Measurements from ENCODE around the gene NXNL1. TPM values are rescaled to one million over a fixed set of nuclear protein-coding genes. Genes with fewer than 3 reads are reported as not detected.

NXNL1 gene
- total RNA-seq, 1 experiment from 2014 or later: not detected

DNA sequence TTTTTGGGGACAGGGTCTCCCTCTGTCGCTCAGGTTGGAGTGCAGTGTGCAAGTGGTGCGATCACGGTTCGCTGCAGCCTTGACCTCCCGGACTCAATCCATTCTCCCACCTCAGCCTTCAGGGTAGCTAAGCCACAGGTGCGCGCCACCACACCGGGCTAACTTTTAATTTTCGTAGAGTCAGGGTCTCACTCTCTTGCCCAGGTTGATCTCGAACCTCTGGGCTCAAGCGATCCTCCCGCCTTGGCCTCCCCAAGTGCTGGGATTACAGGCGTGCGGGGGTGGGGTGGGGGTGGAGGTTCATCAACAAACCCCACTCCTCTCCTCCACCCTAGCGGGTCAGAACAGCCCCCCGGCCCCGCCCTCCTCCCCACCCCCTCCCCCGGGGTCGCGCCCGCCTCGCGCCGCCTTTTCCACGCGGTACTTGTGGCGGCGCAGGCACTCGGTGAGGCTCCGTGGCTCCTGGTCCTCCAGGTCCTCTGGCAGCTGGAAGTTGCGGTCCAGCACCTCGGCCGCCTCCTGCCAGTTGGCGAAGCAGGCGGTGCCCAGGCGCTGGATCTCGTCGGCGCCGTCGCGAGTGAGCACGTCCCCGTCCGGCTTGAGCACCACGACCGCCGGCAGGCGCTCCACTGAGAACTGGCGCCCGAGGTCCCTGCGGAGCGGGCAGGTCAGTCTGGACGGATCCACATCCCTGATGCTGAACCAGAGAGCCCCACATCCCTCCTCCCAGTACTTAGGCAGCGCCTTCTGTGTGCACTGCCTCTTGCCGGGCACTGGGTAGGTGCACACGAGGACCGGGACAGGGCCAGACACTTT lies 5.2 kb downstream of the NXNL1 start:
- no peak for DNase-seq (ENCODE audit: low spot score)

DNA sequence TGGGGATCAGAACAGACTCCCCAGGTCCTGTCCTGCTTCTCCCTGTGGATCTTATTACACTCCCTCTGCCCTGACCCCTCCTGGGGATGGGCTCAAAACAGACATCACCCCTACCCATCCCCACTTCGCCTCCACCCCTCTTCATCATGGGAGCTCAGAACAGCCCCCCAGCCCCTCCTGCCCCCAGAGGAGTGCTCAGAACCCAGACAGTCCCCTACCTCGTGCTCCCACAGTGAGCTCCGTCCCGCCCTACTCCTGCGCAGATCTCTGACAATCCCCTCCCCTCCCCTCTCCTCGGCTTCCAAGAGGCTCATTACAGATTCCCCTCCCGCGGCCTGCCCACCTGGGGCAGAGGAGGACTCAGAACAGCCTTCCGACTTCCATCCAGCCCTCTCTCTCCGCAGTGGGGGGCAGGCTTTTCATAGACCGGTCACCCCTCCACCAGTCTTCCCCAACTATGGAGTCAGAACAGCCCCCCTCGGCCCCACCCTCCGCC lies 6.1 kb downstream of the NXNL1 start:
- no peak for DNase-seq (ENCODE audit: low spot score)

DNA sequence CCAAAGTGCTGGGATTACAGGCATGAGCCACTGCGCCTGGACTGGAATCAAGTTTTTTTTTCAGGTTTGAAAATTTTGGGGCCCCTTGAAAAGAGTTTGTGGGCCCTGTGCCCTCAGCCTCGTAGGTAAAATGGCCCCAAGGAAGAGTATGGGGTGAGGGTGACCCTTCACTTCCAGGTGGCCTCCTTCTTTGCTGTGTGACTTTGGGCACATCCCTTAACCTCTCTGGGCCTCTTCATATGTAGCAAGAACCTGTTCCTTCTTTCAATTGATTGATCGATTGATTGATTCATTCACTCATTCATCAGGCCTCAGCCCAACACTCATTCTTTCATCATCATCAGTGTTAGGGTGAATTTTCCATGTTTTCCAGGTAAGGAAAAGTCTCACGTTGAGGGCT lies 8.9 kb downstream of the NXNL1 start:
- DNase-seq (ENCODE audit: low spot score): no peak

- DNase-seq (ENCODE audit: low spot score): peak; percentile 28
Observed at GRCh38 chr19:17450264-17451075, 10.3 kb downstream of the NXNL1 start.

DNA sequence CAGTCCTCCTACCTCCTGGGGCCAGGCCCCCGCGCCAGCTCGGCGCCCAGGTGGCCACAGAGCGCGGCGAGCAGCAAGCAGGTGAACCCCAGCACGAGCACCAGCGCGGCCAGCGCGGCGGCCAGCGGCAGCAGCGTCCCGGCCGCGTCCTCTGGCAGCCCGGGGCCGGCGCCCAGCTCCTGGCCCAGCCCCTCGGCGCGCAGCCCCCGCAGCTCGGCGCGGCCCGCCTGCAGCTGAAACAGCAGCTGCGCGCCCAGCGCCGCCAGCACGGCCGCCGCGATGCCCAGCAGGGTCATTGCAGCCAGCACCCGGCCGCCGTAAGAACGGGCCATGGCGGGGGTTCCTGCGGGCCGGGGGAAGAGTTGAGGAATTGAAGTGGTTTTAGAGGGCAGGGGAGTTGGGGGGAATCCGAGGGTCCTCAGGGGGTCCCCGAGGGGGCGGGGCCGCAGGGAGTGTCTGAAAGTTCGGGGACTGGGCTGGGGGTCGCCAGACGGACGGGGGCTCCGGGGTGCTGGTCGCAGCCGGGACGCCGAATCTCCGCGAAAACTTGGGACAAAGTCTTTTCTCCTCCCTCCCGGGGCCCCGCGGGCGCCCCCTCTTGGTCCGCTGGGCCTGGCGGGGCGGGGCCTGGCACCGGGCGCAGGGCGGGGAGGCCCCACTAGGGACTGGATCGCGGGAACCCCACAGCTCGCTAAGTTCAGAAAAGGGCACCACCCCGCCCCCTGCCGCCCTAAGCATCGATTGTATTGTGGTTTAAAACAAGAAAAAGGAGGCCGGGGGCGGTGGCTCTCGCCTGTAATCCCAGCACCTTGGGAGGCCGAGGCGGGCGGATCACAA lies 12.4 kb downstream of the NXNL1 start, which contains the start of gene TMEM221:
TSS of gene TMEM221 (minus strand) at position 538 of the 837 bp plus-strand sequence. CDS start at position 332, 206 bp downstream.
- no peak for DNase-seq (ENCODE audit: low spot score)

- no peak for DNase-seq (ENCODE audit: low spot score)
Observed at GRCh38 chr19:17447704-17448130, 13.0 kb downstream of the NXNL1 start.

- DNase-seq (ENCODE audit: low spot score): no peak
Observed at GRCh38 chr19:17445526-17446165, 15.1 kb downstream of the NXNL1 start.

DNA sequence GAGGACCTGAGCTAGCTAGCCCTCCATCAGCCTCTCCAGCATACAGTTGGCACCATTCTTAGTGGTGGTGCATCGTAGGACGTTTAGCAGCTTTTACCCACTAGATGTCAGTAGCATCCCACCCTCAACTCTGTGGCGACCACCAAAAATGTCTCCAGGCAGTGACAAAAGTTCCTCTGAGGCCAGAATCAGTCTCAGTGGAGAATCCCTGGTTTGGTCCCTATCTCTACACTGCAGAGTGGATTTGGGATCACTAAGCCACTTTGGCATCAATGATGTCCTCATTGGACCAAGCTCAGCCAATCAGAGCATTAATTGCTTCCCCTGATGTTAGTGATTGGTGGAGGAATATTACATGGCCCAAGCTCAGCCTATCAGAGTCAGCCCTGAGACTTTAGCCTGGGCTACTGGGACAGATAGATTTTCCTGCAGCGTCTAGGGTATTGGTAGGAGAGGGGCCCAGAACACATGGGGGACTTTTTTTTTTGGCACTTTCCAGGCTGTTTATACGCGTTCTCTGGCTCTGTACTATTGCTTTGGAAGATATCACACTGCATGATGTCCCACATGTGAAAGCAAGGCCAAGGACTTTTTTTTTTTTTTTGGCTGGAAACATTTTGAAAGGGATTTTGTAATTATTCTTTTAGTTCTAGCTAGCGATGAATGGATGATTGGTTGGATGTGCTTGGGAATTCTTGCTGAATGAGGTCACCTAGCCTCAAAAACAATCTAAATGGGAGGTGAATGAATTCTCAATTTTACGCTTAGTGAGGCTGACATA lies 19.3 kb downstream of the NXNL1 start:
- no peak for DNase-seq (ENCODE audit: low spot score)

DNA sequence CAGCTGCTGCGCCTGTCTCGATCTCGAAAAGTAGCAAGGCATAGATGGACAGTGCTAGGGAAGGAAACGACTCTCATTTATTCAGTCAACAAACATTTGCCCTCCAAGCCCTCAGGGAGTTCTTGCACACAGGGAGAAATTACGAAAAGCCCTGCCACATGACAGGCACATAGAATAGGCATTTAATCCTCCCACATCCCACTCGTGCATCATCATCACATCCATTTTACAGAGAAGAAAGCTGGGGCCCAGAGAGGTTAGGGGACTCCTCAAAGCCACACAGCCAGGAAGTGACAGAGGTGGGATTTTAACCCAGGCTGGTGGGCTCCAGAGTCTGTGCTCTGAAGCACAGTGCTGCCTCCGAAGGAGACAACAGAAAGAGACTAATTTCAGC lies 23.9 kb downstream of the NXNL1 start:
- no peak for DNase-seq (ENCODE audit: low spot score)

DNA sequence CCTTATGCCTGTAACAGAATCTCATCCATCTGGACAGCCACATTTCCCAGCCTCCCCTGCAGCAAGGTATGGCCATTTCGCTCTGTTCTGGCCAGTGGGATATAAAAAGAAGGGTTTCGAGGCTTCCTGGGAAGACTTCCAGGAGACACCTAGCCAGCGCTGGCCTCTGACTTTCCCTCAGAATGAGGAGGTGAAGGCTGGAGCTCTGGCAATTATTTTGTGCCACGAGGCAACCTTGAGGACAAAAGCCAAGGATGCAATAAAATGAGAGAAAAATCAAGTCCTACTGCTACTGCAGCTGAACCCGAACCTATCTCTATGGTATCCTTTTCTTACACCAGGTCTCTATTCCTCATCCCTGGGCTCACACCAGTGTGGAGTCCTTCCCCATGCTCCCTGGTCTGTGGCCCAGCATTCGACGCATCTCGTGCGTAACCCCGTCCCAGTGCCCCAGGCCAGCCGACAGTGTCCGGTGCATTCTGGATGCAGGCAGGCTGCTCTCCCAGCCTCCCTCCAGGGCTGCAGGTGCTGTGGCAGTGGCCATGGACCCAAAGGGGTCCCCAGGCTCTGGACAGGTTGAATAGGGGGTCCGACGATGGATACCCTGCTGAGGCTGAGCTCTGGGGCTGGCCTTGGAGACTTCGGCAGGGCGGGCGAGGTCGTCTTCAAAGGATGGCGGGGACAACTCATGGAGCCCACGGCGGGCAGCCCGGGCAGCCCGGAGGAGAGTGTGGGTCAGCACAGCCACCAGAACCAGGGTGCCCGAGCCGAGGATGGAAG lies 24.4 kb downstream of the NXNL1 start:
- no peak for DNase-seq (ENCODE audit: low spot score)

GRCh38 chr19:17435218-17435617 lies 25.5 kb downstream of the NXNL1 start:
- DNase-seq (ENCODE audit: low spot score): no peak

DNA sequence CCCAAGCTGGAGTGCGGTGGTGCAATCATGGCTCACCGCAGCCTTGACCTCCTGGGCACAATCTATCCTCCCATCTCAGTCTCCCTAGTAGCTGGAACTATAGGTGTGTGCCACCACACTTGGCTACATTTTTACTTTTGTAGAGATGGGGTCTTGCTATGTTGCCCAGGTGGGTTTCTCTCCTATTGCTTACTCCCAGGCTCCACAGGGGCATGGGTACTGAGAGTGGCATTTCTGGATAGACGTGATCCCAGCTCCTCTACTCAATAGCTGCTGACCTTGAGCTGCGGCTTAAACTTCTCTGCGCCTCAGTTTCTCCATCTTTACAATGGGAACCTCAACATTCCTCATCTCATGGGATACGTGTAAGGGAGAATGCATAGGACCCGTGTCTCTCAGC lies 29.3 kb downstream of the NXNL1 start:
- no peak for DNase-seq (ENCODE audit: low spot score)

- DNase-seq (ENCODE audit: low spot score): no peak
Observed at GRCh38 chr19:17429641-17430113, 31.0 kb downstream of the NXNL1 start.

DNA sequence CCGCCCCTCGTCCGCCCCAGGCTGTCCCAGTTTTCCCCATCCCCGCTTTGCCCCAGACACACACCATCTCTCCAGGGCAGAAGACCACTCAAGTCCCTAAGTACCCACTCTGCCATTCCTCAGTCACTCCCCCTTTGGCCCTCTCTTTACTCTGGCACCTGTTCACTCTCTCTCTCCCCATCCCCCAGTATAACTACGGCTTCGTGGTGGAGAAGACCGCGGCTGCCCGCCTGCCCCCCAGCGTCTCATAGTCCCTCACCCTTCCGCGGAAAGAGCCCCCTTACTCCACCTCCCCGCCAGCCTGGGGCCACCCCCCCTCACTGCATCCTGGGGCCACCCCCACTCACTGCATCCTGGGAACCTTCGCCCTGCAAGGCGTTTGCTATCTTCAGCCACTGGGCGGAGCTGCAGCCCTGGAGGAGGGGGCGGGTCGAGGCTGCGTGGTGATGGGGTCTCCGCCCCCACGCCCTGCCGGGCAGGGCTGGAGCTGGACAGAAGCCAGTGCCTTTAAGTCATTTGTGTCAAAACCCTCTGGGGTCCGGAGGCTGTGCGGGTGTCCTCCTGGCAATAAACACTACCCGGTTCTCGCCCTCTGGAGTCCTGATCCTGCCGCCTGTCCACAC lies 35.9 kb downstream of the NXNL1 start:
- peak; percentile 22 for DNase-seq (ENCODE audit: low spot score)

DNA sequence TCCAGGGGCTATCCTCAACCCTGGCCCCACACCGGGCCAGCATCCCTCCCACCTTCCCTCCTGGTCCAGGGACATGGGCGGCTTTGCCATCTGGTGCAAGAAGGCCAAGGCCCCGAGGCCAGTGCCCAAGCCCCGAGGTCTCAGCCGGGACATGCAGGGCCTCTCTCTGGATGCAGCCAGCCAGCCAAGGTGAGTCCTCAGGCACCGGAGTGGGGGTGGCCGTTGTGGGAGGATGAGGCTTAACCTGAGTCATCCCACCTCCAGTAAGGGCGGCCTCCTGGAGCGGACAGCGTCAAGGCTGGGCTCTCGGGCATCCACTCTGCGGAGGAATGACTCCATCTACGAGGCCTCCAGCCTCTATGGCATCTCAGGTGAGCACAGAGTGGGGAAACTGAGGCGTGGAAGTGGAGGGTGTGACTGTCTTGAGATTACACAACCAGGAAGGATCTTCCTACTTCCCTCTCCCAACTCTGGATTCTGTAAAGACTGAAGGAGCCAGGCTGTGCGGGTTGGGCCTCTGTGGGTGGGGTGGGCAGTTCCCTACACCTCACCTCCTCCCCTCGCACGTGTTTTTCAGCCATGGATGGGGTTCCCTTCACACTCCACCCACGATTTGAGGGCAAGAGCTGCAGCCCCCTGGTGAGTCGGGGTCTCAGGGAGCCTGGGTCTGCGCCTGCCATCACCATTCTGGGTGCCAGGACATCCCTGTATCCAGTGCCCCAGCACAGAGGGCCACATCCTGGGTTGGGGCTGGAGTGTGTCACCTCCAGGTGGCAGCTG lies 37.1 kb downstream of the NXNL1 start:
- no peak for DNase-seq (ENCODE audit: low spot score)

DNA sequence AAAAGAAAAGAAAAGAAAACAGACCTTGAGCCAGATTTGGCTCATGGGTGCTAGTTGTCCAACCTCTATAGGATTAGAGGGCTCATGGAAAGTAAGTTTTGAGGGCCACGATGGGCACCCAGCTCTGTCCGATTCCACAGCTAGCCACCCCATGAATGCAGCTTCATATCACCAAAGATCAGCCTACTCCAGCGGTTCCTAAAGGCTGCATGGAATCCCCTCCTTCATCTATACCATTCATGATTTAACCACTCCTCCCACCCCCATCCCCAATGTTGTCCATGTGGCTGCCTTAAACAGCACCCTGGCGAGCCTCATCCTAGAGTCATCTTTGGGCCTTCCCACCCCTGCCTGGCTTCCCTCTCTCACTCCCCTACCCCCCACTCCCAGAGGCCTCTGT lies 38.8 kb downstream of the NXNL1 start:
- DNase-seq (ENCODE audit: low spot score): no peak

DNA sequence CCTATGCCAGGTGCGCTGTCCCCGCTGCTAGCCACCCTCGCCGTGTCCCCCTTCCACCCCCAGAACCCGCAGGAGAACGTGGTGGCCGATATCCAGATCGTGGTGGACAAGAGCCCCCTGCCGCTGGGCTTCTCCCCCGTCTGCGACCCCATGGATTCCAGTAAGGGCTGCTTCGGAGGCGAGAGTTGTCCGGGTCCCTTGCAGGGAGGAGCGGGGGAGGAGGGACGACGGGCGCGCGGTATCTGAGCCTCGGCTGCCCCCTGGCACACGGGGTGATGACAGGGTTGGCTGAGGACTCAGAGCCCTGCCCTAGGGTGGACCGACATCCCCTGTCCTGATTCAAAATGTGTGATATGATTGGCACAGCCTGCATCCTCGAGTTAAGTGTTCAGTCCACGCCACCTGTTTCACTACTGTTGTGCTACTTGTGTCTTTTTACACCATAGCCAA lies 40.2 kb downstream of the NXNL1 start:
- peak; percentile 10 for DNase-seq (ENCODE audit: low spot score)

All from HT-29 (cell line).